ENCODE measurements around the gene RPTOR. TPM values are rescaled to one million over a fixed set of nuclear protein-coding genes. Genes with fewer than 3 reads are reported as not detected.
A peak's percentile ranks its signal among the peaks of the same experiment; 100 is the strongest.

RPTOR gene
- total RNA-seq, 1 donor from 2014 or later = 62.4 TPM

GRCh38 chr17:80667462-80668277, 123.0 kb downstream of the RPTOR start:
- intact Hi-C loops (cut with micrococcal nuclease) = no loop called here
- H3K36me3 Mint-ChIP-seq (ENCODE audit: low read depth) = peaks cover 51% of the 10 kb centered on the region

GRCh38 chr17:80668375-80669148, 123.9 kb downstream of the RPTOR start:
- Mint-ChIP-seq H3K36me3 (ENCODE audit: low read depth) (peaks cover 54% of the 10 kb centered on the region), H3K4me3 (ENCODE audit: low read depth) (peak overlapping the region; percentile 9), H3K4me1 (ENCODE audit: low read depth) (peaks cover 68% of the 10 kb centered on the region), H3K9me3 (no peaks in the 10 kb centered on the region), H3K27ac (peak overlapping the region; percentile 58), H3K27me3 (ENCODE audit: low read depth) (no peaks in the 10 kb centered on the region)
- intact Hi-C loops (cut with micrococcal nuclease) = no loop called here
- DNase-seq (ENCODE audit: low spot score) = no peak

More at GRCh38 chr17:80667462-80668277, 123.0 kb downstream of the RPTOR start:
- no peak for DNase-seq (ENCODE audit: low spot score)
- H3K27ac Mint-ChIP-seq = peak overlapping the region; percentile 58
- H3K9me3 Mint-ChIP-seq = no peaks in the 10 kb centered on the region
- peak overlapping the region; percentile 9 for H3K4me3 Mint-ChIP-seq (ENCODE audit: low read depth)
- peaks cover 73% of the 10 kb centered on the region for H3K4me1 Mint-ChIP-seq (ENCODE audit: low read depth)
- no peaks in the 10 kb centered on the region for H3K27me3 Mint-ChIP-seq (ENCODE audit: low read depth)

GRCh38 chr17:80671039-80671824, 126.6 kb downstream of the RPTOR start:
- Mint-ChIP-seq H3K4me3 (ENCODE audit: low read depth) (no peak overlapping the region), H3K27ac (no peak overlapping the region), H3K9me3 (no peaks in the 10 kb centered on the region), H3K4me1 (ENCODE audit: low read depth) (peaks cover 62% of the 10 kb centered on the region), H3K36me3 (ENCODE audit: low read depth) (peaks cover 59% of the 10 kb centered on the region), H3K27me3 (ENCODE audit: low read depth) (no peaks in the 10 kb centered on the region)
- DNase-seq (ENCODE audit: low spot score) = no peak
- intact Hi-C loops (cut with micrococcal nuclease) = no loop called here

GRCh38 chr17:80671825-80672110, 127.1 kb downstream of the RPTOR start:
- no peaks in the 10 kb centered on the region for H3K27me3 Mint-ChIP-seq (ENCODE audit: low read depth)
- intact Hi-C loops (cut with micrococcal nuclease) = no loop called here
- H3K4me1 Mint-ChIP-seq (ENCODE audit: low read depth) = peaks cover 60% of the 10 kb centered on the region
- H3K36me3 Mint-ChIP-seq (ENCODE audit: low read depth) = peaks cover 55% of the 10 kb centered on the region
- H3K27ac Mint-ChIP-seq = no peak overlapping the region
- DNase-seq (ENCODE audit: low spot score) = no peak
- H3K9me3 Mint-ChIP-seq = no peaks in the 10 kb centered on the region
- H3K4me3 Mint-ChIP-seq (ENCODE audit: low read depth) = no peak overlapping the region

- peak overlapping the region; percentile 73 for H3K27ac Mint-ChIP-seq
- peak overlapping the region; percentile 44 for H3K4me3 Mint-ChIP-seq (ENCODE audit: low read depth)
- H3K27me3 Mint-ChIP-seq (ENCODE audit: low read depth) = no peaks in the 10 kb centered on the region
- no peak for DNase-seq (ENCODE audit: low spot score)
- peaks cover 51% of the 10 kb centered on the region for H3K36me3 Mint-ChIP-seq (ENCODE audit: low read depth)
- intact Hi-C loops (cut with micrococcal nuclease) = no loop called here
- peaks cover 60% of the 10 kb centered on the region for H3K4me1 Mint-ChIP-seq (ENCODE audit: low read depth)
- no peaks in the 10 kb centered on the region for H3K9me3 Mint-ChIP-seq
Observed at GRCh38 chr17:80673152-80673920, 128.7 kb downstream of the RPTOR start.

- peak overlapping the region; percentile 4 for H3K27ac Mint-ChIP-seq
- H3K9me3 Mint-ChIP-seq = no peaks in the 10 kb centered on the region
- H3K27me3 Mint-ChIP-seq (ENCODE audit: low read depth) = no peaks in the 10 kb centered on the region
- H3K4me1 Mint-ChIP-seq (ENCODE audit: low read depth) = peaks cover 64% of the 10 kb centered on the region
- no peak overlapping the region for H3K4me3 Mint-ChIP-seq (ENCODE audit: low read depth)
- H3K36me3 Mint-ChIP-seq (ENCODE audit: low read depth) = peaks cover 37% of the 10 kb centered on the region
- intact Hi-C loops (cut with micrococcal nuclease) = loop anchor here (5.0 kb wide), 1 partner anchor 217 kb away; no protein-coding TSS in a partner anchor
- no peak for DNase-seq (ENCODE audit: low spot score)
Observed at GRCh38 chr17:80675438-80676095, 130.9 kb downstream of the RPTOR start.

DNA sequence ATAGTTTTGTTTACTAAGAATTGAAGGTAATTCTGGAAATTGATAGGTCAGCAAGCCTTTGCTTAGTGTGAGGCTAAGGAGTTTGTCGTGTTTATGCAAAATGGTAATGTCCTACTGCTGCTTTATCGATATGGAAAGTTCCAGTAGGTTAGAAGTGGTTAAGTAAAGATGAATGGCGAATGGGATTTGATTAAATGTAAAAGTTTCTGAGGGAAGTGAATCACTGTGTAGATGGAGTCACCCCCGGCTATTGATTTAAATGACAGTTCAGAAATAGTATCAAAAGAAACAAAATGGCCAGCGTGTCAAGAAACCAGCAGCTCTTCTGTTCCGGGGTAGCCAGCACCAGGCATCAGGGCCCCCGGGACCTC, 131.4 kb downstream of the RPTOR start:
- Mint-ChIP-seq H3K27ac (peak overlapping the region; percentile 13), H3K4me3 (ENCODE audit: low read depth) (no peak overlapping the region)
- intact Hi-C loops (cut with micrococcal nuclease) = loop anchor here (5.0 kb wide), 1 partner anchor 216 kb away; no protein-coding TSS in a partner anchor

GRCh38 chr17:80676564-80676963, 131.9 kb downstream of the RPTOR start:
- Mint-ChIP-seq H3K27me3 (ENCODE audit: low read depth) (no peaks in the 10 kb centered on the region), H3K36me3 (ENCODE audit: low read depth) (peaks cover 27% of the 10 kb centered on the region), H3K4me1 (ENCODE audit: low read depth) (peaks cover 56% of the 10 kb centered on the region), H3K4me3 (ENCODE audit: low read depth) (no peak overlapping the region), H3K27ac (peak overlapping the region; percentile 13), H3K9me3 (no peaks in the 10 kb centered on the region)
- intact Hi-C loops (cut with micrococcal nuclease) = loop anchor here (5.0 kb wide), 1 partner anchor 216 kb away; no protein-coding TSS in a partner anchor
- no peak for DNase-seq (ENCODE audit: low spot score)

More for the DNA sequence above, 131.4 kb downstream of the RPTOR start:
- DNase-seq (ENCODE audit: low spot score) = no peak
- Mint-ChIP-seq H3K9me3 (no peaks in the 10 kb centered on the region), H3K4me1 (ENCODE audit: low read depth) (peaks cover 59% of the 10 kb centered on the region), H3K27me3 (ENCODE audit: low read depth) (no peaks in the 10 kb centered on the region), H3K36me3 (ENCODE audit: low read depth) (peaks cover 32% of the 10 kb centered on the region)

- Mint-ChIP-seq H3K27me3 (ENCODE audit: low read depth) (no peaks in the 10 kb centered on the region), H3K27ac (peak overlapping the region; percentile 73), H3K4me3 (ENCODE audit: low read depth) (peak overlapping the region; percentile 6), H3K9me3 (no peaks in the 10 kb centered on the region), H3K4me1 (ENCODE audit: low read depth) (peaks cover 58% of the 10 kb centered on the region), H3K36me3 (ENCODE audit: low read depth) (peaks cover 21% of the 10 kb centered on the region)
- no peak for DNase-seq (ENCODE audit: low spot score)
- intact Hi-C loops (cut with micrococcal nuclease) = loop anchor here (5.0 kb wide), 1 partner anchor 215 kb away; no protein-coding TSS in a partner anchor
Observed at GRCh38 chr17:80677214-80677756, 132.6 kb downstream of the RPTOR start.

DNA sequence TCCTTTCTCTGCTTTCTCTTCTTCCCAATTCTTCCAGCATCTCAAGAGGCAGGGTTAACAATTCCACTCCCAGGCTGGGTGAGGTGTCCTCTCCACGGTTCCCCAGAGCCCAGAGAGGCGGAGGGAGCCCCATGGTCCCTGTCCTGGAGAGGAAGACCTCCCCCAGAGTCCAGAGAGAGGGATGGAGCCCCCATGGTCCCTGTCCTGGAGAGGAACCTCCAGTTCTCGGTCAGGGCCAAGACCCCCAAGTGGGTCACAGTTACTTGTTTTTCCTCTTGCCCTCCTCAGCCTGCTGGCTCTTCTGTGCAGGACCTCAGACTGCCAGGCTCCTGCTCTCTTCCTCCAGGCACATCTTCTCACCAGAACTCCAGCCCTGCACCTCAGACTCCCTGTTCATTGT, 135.2 kb downstream of the RPTOR start:
- intact Hi-C loops (cut with micrococcal nuclease) = loop anchor here (2.0 to 5.0 kb wide), 3 partner anchors 15 to 212 kb away; no protein-coding TSS in a partner anchor
- peak overlapping the region; percentile 90 for H3K27ac Mint-ChIP-seq
- H3K4me3 Mint-ChIP-seq (ENCODE audit: low read depth) = peak overlapping the region; percentile 56
- no peak for DNase-seq (ENCODE audit: low spot score)
- no peaks in the 10 kb centered on the region for H3K27me3 Mint-ChIP-seq (ENCODE audit: low read depth)
- peaks cover 55% of the 10 kb centered on the region for H3K4me1 Mint-ChIP-seq (ENCODE audit: low read depth)
- H3K9me3 Mint-ChIP-seq = no peaks in the 10 kb centered on the region
- peaks cover 19% of the 10 kb centered on the region for H3K36me3 Mint-ChIP-seq (ENCODE audit: low read depth)

- Mint-ChIP-seq H3K27me3 (ENCODE audit: low read depth) (no peaks in the 10 kb centered on the region), H3K27ac (no peak overlapping the region)
- intact Hi-C loops (cut with micrococcal nuclease) = no loop called here
Observed at GRCh38 chr17:80681215-80681614, 136.6 kb downstream of the RPTOR start.

More at GRCh38 chr17:80681215-80681614, 136.6 kb downstream of the RPTOR start:
- Mint-ChIP-seq H3K4me1 (ENCODE audit: low read depth) (peaks cover 43% of the 10 kb centered on the region), H3K9me3 (no peaks in the 10 kb centered on the region), H3K36me3 (ENCODE audit: low read depth) (peaks cover 17% of the 10 kb centered on the region), H3K4me3 (ENCODE audit: low read depth) (no peak overlapping the region)
- no peak for DNase-seq (ENCODE audit: low spot score)
